ENCODE results near the gene RHBG.

Gene RHBG

DNA sequence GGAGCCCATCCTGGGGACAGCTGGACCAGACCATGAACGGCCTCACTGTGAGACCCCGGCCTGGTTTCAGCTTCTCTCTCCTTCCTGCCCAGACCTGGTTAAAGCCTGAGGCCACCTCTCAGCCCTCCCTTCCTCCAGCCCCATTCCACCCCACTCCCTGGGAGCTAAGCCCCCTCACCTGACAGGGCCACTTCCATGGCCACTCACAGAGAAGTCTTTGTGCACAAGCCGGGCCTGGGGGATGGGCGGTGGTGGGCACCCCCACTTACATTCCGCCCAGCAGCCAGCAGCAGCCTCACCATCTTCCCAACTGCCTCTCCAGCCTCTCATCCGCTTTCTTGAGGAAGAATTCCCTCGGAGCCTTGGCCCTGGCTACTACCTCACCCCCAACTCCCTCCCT, 40.4 kb downstream of the RHBG start:
- no peak for DNase-seq

DNA sequence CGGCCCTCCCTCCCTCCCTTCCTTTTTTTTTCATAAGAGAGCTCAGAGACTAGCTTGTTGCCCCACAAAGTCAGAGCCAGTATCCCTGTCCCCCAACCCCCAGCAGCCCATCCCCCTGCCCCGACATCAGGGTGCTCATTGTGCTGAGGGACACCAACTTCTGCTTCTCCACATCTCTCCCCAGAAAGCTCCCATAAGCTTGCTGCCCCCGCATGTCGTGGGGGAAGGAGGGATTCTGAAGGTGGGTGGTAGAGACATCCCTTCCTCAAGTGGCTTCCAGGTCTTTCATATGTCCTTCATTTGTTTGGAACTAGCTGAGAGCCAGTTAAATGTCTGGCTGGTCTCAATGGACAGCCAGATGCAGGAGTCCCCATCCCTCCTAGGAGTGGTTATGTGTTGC, 41.2 kb downstream of the RHBG start:
- DNase-seq: no peak

GRCh38 chr1:156410740-156411139, 41.7 kb downstream of the RHBG start:
- no peak for DNase-seq

- no peak for DNase-seq
Observed at GRCh38 chr1:156412653-156413321, 43.8 kb downstream of the RHBG start.

- no peak for DNase-seq
Observed at GRCh38 chr1:156413391-156414246, 44.6 kb downstream of the RHBG start.

GRCh38 chr1:156414461-156415064, 45.6 kb downstream of the RHBG start:
- no peak for DNase-seq

DNA sequence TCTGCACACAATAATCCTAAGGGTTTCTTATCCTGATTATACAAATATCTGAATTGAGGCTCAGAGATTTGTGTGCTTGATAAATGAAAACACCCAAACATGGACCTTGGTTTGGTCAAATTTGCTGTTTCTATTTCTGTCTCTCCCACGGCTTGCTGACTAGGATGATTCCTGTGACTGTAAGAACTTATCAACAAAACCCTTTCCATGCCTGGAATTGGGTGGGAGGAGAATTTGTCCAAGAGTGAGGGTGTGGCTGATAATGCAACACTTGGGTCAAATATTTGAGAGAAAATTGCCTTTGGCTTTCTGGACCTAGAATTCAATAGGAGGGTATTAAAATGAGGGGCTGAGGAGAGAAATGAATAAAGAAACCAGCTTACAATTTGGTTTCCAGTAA, 48.0 kb downstream of the RHBG start:
- no peak for DNase-seq

DNA sequence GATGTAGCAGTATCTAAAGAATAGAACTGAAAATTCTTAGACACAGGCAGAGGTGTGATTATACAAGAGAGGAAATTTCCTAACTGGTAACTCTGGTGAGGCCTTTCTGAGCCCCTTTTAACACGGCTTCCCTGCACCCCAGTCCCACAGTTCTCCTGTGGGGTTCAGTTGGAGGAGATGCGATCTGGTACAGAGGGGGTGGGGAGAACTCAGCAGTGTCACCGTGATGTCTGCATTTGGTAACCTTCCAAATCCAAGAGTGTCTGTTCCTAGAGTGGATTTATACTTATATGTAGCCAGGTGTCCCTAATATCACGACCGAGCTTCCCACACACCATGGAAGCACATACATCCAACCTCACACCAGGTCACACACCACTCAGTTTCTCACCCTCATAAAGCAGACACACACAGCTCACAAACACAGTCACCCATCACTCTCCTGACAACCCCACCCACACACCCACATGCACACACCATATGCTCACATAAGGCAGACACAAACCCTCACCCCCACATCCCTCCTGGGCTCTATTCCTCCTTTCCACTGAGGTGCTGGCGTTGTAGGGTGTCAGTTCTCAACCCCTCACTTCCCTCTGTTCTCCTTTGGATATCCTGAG, 48.5 kb downstream of the RHBG start:
- DNase-seq: no peak

DNA sequence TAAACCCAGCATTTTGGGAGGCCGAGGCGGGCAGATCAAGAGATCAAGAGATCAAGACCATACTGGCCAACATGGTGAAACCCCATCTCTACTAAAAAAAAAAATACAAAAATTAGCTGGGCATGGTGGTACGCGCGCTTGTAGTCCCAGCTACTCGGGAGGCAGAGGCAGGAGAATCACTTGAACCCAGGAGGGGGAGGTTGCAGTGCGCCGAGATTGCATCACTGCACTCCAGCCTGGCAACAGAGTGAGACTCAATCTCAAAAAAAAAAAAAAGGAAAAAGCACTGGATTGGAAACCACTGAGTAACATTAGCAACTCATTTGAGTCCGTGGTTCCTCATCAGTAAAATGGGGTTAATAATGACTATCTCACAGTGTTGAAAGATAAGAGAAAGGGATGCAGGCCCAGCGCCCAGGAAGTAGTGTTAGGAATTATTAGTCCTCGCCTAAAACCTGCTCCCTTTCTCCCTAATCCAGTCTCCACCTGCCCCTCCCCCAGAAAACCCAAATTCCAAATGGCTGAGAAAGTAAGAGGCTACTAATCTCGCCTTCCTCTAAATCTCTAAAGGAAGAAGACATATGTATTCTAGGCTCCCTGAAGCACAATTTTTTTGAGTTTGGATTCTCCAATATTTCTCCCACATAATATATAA, 49.5 kb downstream of the RHBG start:
- no peak for DNase-seq

DNA sequence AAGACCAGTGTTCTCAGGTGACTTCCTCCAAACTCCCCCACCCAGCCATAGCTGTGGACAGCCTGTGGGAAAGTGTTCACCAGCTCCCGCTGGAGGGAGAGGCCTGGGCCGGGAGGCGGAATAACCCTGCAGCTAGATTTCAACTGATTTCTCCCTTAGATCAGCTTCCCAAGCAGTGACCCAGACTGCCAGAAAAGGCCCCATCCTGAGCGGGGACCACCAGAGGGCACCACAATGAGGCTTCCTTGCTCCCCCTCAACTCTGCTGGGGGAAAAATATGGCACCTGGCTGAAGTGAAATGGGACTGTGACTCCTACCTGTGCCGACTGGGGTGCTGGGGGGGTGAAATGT, 50.8 kb downstream of the RHBG start:
- DNase-seq: no peak

DNA sequence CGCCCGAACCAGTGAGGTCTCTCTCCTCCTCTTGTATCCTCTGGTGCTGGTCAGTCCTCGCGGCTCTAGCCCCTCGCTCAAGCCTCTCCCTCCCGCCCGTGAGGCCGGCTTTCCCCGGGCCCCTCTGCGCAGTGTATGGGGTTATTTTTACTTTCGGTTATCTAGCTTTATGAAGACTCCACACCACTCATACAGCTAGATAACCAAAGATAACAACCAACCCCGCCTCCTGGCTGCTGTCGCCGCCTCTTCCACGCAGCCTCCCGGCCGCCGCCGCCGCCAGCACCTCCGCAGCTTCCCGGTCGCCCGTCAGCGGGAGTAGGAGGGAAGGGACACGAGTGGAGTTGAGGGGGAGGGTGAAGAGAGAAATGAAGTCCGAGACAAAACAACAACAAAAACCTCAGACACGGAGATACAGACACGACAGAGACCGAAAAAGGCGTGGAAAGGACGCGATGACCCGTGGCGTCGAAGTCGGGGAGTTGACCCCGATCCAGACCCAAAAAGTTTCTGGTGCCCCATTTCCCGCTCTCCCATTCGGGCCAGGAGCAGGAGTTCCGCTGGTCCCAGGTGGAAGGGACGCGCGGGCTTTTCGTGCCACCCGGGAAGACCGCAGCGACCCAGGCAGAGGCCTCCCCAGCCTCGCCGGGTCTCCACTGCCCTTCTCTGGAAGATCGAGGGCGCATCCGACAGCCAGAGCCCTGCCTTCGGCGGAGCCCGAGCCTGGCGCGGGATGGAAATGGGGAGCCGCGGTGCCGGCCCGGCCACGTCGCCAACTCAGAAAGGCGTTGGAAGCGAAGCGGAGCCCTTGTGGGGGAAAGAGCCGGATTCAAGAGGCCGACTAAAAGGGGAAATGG, 51.4 kb downstream of the RHBG start:
- DNase-seq: no peak

GRCh38 chr1:156421062-156421938, 52.3 kb downstream of the RHBG start:
- DNase-seq: peak; percentile 52

- no peak for DNase-seq
Observed at GRCh38 chr1:156421939-156422601, 53.1 kb downstream of the RHBG start.

DNA sequence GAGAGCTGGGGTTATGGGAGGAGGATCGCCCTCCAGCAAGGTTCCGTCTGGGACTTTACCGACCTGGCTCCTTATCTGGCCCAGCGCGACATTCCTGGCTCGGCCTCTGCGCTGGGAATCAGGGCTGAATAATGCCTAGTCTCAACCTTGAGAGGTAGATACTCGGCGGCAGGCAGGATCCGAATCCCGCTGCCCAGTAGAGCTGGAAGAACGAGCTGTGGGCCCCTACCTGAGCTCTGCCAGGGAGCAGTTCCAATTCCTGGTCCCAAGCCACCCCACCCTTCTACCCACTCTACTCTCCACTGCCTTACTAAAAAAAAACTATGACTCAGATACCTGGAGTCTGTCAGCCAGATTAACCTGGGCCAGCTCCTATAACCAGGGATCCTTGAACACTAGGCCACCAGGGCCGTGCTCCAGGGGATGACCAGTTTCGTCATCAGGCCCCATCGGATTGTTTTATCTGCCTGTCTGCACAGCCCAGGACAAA, 53.6 kb downstream of the RHBG start:
- DNase-seq: no peak

- DNase-seq: no peak
Observed at GRCh38 chr1:156423422-156424352, 54.7 kb downstream of the RHBG start.

- DNase-seq: no peak
Observed at GRCh38 chr1:156424806-156425432, 55.9 kb downstream of the RHBG start.

GRCh38 chr1:156425943-156426342, 56.9 kb downstream of the RHBG start:
- no peak for DNase-seq

- no peak for DNase-seq
Observed at GRCh38 chr1:156427957-156428356, 58.9 kb downstream of the RHBG start.
